ENCODE measurements around the gene POC1B.

DNA sequence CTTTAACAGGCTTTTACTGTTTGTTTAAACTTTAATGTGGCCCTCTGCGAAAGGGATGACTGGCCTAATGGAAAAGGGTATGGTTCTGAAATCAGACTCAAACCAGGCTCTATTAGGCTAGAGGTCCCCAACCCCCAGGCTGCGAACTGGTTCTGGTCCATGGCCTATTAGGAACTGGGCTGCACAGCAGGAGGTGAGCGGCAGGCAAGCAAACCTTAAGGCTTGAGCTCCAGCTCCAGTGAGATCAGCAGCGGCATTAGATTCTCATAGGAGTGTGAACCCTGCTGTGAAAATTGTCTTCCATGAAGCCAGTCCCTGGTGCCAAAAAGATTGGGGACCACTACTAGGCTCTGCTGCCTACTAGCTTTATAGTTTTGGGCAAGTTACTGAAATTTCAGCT, 12.3 kb downstream of the POC1B start:
- TF ChIP-seq CTCF (optimal IDR thresholded peaks at IDR 0.05 in 1 of 3, IDR thresholded peaks at IDR 0.05 in 1 of 3, conservative IDR thresholded peaks at IDR 0.05 in 1 of 3; ENCODE audit: extremely low read depth in 1 of 3, insufficient read depth in 2 of 3, low read length in 3 of 3) (no peak), EZH2 (IDR thresholded peaks at IDR 0.05; ENCODE audit: low read length) (no peak)

Data from keratinocyte (primary cell).